Astrocyte (in vitro differentiated cells and primary cell): ENCODE results near the gene NCK2. TPM values are rescaled to one million over a fixed set of nuclear protein-coding genes. Genes with fewer than 3 reads are reported as not detected.

Experiments
- DNase-seq: peaks from one replicate; pipeline ENCODE4 v3.0.0-alpha.2; 2010; ENCODE audit warnings: low read depth
- FAIRE-seq: peaks from 2 replicates; lab custom pipeline; 2011; peaks lifted over from hg19 to GRCh38; lab: Jason Lieb, UNC
- H2AFZ ChIP-seq: 2 replicates; pipeline ENCODE4 v1.6.0; 2012; ENCODE audit warnings: low read depth, low read length, inconsistent platforms
- H3K27ac ChIP-seq: 2 replicates; pipeline ENCODE4 v1.5.1; 2011; ENCODE audit warnings: low read depth, low read length, inconsistent platforms
- H3K27me3 ChIP-seq: 2 replicates; pipeline ENCODE4 v1.6.0; 2011; ENCODE audit warnings: low read length, inconsistent platforms; ENCODE audit not compliant: insufficient read depth
- H3K36me3 ChIP-seq: 2 replicates; pipeline ENCODE4 v1.5.1; 2011; ENCODE audit warnings: low read length, inconsistent platforms; ENCODE audit not compliant: insufficient read depth
- H3K4me1 ChIP-seq: 2 replicates; pipeline ENCODE4 v1.5.1; 2011; ENCODE audit warnings: low read length, inconsistent platforms; ENCODE audit not compliant: insufficient read depth
- H3K4me2 ChIP-seq: 2 replicates; pipeline ENCODE4 v1.6.0; 2012; ENCODE audit warnings: low read length, inconsistent platforms
- H3K4me3 ChIP-seq: 2 replicates; pipeline ENCODE4 v1.5.1; 2011; ENCODE audit warnings: low read depth, mild to moderate bottlenecking, low read length, inconsistent platforms; ENCODE audit not compliant: insufficient read depth
- H3K79me2 ChIP-seq: 2 replicates; pipeline ENCODE4 v1.6.0; 2012; ENCODE audit warnings: mild to moderate bottlenecking, low read length, inconsistent platforms; ENCODE audit not compliant: insufficient read depth
- H3K9ac ChIP-seq: 2 replicates; pipeline ENCODE4 v1.6.0; 2012; ENCODE audit warnings: mild to moderate bottlenecking, low read length, inconsistent platforms
- H3K9me3 ChIP-seq: 2 replicates; pipeline ENCODE4 v1.5.1; 2012; ENCODE audit warnings: low read depth, mild to moderate bottlenecking, low read length, inconsistent platforms; ENCODE audit not compliant: insufficient read depth
- H4K20me1 ChIP-seq: 2 replicates; pipeline ENCODE4 v1.6.0; 2012; ENCODE audit warnings: low read length, inconsistent platforms; ENCODE audit not compliant: insufficient read depth
- H3K27ac Mint-ChIP-seq: one replicate; pipeline ENCODE4 v1.8.0; 2021; ENCODE audit warnings: mild to moderate bottlenecking, mixed read lengths; ENCODE audit not compliant: unreplicated experiment
- H3K27me3 Mint-ChIP-seq: one replicate; pipeline ENCODE4 v1.8.0; 2021; ENCODE audit warnings: low read depth, mixed read lengths; ENCODE audit not compliant: unreplicated experiment
- H3K36me3 Mint-ChIP-seq: one replicate; pipeline ENCODE4 v1.8.0; 2021; ENCODE audit warnings: low read depth, mixed read lengths; ENCODE audit not compliant: unreplicated experiment
- H3K4me1 Mint-ChIP-seq: one replicate; pipeline ENCODE4 v1.8.0; 2021; ENCODE audit warnings: low read depth, mixed read lengths; ENCODE audit not compliant: unreplicated experiment
- H3K4me3 Mint-ChIP-seq: one replicate; pipeline ENCODE4 v1.8.0; 2021; ENCODE audit warnings: mild to moderate bottlenecking, moderate library complexity, mixed read lengths; ENCODE audit not compliant: unreplicated experiment
- H3K9me3 Mint-ChIP-seq: one replicate; pipeline ENCODE4 v1.8.0; 2021; ENCODE audit warnings: mild to moderate bottlenecking, mixed read lengths; ENCODE audit not compliant: unreplicated experiment
- CTCF ChIP-seq: IDR thresholded peaks from 2 replicates; pipeline ENCODE4 v1.5.1; 2011; ENCODE audit warnings: low read depth, mild to moderate bottlenecking, inconsistent platforms, low read length, moderate library complexity; ENCODE audit not compliant: insufficient read depth
- EZH2 ChIP-seq: IDR thresholded peaks from 2 replicates; pipeline ENCODE4 v1.6.1; 2012; ENCODE audit warnings: mild to moderate bottlenecking, low read length, inconsistent platforms; ENCODE audit not compliant: insufficient read depth
- total RNA-seq: library from RNA; stranded (reverse); gene quantifications from 2 replicates; pipeline ENCODE4 v1.2.1, GENCODE V29; 2021

Gene NCK2
- total RNA-seq, 1 donor from 2014 or later: 61.6 TPM

- no peak overlapping the region for H2AFZ ChIP-seq
- TF ChIP-seq CTCF (no peak), EZH2 (no peak)
- no peak overlapping the region for H3K4me3 ChIP-seq
- peaks cover 24% of the 10 kb centered on the region for H3K4me1 ChIP-seq
- H3K9me3 ChIP-seq: no peaks in the 10 kb centered on the region
- Mint-ChIP-seq H3K9me3 (no peaks in the 10 kb centered on the region), H3K4me1 (peaks cover 23% of the 10 kb centered on the region), H3K27me3 (no peaks in the 10 kb centered on the region), H3K27ac (no peak overlapping the region), H3K4me3 (no peak overlapping the region), H3K36me3 (peaks cover 5% of the 10 kb centered on the region)
- H3K27ac ChIP-seq: no peak overlapping the region
- DNase-seq (no peak), FAIRE-seq (no peak)
- H3K79me2 ChIP-seq: peaks cover 86% of the 10 kb centered on the region
- no peak overlapping the region for H3K9ac ChIP-seq
- H3K27me3 ChIP-seq: no peaks in the 10 kb centered on the region
- no peaks in the 10 kb centered on the region for H3K36me3 ChIP-seq
- no peak overlapping the region for H3K4me2 ChIP-seq
- H4K20me1 ChIP-seq: peaks cover 98% of the 10 kb centered on the region
Observed at GRCh38 chr2:105786231-105787230, 41.8 kb downstream of the NCK2 start.

DNA sequence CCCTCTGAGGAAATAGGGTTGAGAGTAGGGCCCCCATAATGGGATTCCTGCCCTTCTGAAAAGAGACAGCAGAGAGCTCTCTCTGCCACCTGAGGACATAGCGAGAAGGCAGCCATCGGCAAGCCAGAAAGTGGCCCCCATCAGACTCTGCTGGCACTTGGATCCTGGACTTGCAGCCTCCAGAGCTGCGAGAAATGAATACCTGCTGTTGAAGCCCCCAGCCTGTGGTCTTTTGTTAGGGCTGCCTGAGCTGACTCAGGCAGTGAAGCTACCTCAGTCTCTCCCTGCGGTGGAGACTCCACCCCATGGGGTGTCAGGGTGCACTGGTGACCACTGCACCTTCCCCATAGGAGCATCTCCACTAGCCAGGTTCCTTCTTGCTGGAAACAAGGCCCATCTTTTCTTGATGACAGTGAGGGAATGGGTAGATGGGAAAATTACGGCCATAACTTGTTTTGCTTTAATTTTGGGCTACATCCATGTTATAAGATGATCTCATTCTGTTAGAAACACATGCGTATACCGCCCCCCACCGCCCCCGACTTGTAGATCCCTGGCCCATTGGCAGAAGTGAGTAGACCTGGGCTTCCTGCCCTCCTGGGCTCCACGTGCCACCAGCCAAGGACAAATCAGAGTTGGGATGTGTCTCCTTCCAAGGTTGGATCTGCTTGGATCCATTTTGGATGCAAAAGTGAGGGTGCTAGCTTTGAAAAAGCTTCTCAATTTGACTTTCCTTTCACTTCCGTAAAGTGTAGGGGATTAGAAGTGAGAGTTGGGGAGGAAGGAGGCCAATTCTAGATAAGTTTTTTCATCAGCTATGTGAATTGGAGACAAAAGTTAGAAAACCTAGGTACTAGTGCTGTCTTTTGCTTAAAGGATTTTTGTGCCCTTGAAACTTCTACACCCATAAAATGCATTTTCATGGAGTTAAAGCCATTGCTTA is 42.9 kb downstream of the NCK2 start:
- Mint-ChIP-seq H3K27me3 (no peaks in the 10 kb centered on the region), H3K36me3 (peaks cover 4% of the 10 kb centered on the region), H3K27ac (no peak overlapping the region), H3K9me3 (no peaks in the 10 kb centered on the region), H3K4me1 (peaks cover 22% of the 10 kb centered on the region), H3K4me3 (no peak overlapping the region)
- peaks cover 24% of the 10 kb centered on the region for H3K4me1 ChIP-seq
- no peaks in the 10 kb centered on the region for H3K9me3 ChIP-seq
- DNase-seq (no peak), FAIRE-seq (no peak)
- H3K79me2 ChIP-seq: peaks cover 86% of the 10 kb centered on the region
- H3K27ac ChIP-seq: no peak overlapping the region
- H3K4me2 ChIP-seq: no peak overlapping the region
- H4K20me1 ChIP-seq: peaks cover 98% of the 10 kb centered on the region
- H3K27me3 ChIP-seq: no peaks in the 10 kb centered on the region
- H2AFZ ChIP-seq: no peak overlapping the region
- no peak overlapping the region for H3K4me3 ChIP-seq
- peak; percentile 7 for TF ChIP-seq CTCF
- TF ChIP-seq EZH2: no peak
- H3K36me3 ChIP-seq: no peaks in the 10 kb centered on the region
- H3K9ac ChIP-seq: no peak overlapping the region
